ENCODE measurements around the gene PRDM16. TPM values are rescaled to one million over a fixed set of nuclear protein-coding genes. Genes with fewer than 3 reads are reported as not detected.

Gene PRDM16
- total RNA-seq, 1 experiment from 2014 or later: 0.17 TPM

- Histone ChIP-seq H3K23me2 (ENCODE audit: insufficient read length, low read depth, low read length, poor library complexity, severe bottlenecking) (no peaks in the 10 kb centered on the region), H2BK12ac (ENCODE audit: insufficient read length, low read depth, low read length) (no peak overlapping the region), H2BK5ac (ENCODE audit: insufficient read length, low read length) (no peak overlapping the region), H2BK15ac (ENCODE audit: low read depth, low read length) (no peak overlapping the region), H4K91ac (ENCODE audit: insufficient read length, low read depth, low read length) (no peak overlapping the region), H4K5ac (ENCODE audit: insufficient read length, low read depth, low read length) (no peak overlapping the region), H2BK20ac (ENCODE audit: low read depth, low read length, poor library complexity, severe bottlenecking) (no peak overlapping the region), H3K56ac (ENCODE audit: insufficient read length, low read depth, low read length) (no peak overlapping the region), H3K79me2 (ENCODE audit: insufficient read depth, low read length) (no peaks in the 10 kb centered on the region), H4K20me1 (ENCODE audit: control insufficient read depth, insufficient read depth, insufficient read length) (no peaks in the 10 kb centered on the region), H3K23ac (ENCODE audit: insufficient read length, low read depth, low read length) (no peak overlapping the region), H2BK120ac (ENCODE audit: low read depth, low read length, poor library complexity, severe bottlenecking) (no peak overlapping the region), H3K4me2 (ENCODE audit: insufficient read depth, insufficient read length, low read length) (no peak overlapping the region), H4K8ac (replicated peaks; ENCODE audit: insufficient read length, low read depth, low read length) (no peak overlapping the region), H3K79me1 (ENCODE audit: insufficient read depth, low read depth, low read length, poor library complexity, severe bottlenecking) (no peaks in the 10 kb centered on the region), H3K18ac (ENCODE audit: insufficient read length, low read depth, low read length) (no peak overlapping the region), H3K27ac (ENCODE audit: insufficient read length, low read depth, low read length) (no peak overlapping the region), H2AK5ac (ENCODE audit: insufficient read length, low read length) (no peak overlapping the region), H3T11ph (ENCODE audit: low read length) (no peak overlapping the region), H3K4ac (ENCODE audit: low read depth, low read length) (no peak overlapping the region), H3K4me1 (ENCODE audit: insufficient read depth, low read length) (no peaks in the 10 kb centered on the region), H3K14ac (ENCODE audit: insufficient read depth, low read length) (no peak overlapping the region), H3K27me3 (ENCODE audit: insufficient read depth, low read length) (no peaks in the 10 kb centered on the region), H3K9me3 (ENCODE audit: control insufficient read depth, low read depth, low read length) (no peaks in the 10 kb centered on the region), H2AFZ (ENCODE audit: low read length) (no peak overlapping the region), H3K9ac (ENCODE audit: extremely low read depth, insufficient read length, low read length) (no peak overlapping the region)
- H3K27me3 Mint-ChIP-seq (ENCODE audit: low read depth): peaks cover 2% of the 10 kb centered on the region; the same call in 1 of the 2 replicates
- TF ChIP-seq, protein P1, sequence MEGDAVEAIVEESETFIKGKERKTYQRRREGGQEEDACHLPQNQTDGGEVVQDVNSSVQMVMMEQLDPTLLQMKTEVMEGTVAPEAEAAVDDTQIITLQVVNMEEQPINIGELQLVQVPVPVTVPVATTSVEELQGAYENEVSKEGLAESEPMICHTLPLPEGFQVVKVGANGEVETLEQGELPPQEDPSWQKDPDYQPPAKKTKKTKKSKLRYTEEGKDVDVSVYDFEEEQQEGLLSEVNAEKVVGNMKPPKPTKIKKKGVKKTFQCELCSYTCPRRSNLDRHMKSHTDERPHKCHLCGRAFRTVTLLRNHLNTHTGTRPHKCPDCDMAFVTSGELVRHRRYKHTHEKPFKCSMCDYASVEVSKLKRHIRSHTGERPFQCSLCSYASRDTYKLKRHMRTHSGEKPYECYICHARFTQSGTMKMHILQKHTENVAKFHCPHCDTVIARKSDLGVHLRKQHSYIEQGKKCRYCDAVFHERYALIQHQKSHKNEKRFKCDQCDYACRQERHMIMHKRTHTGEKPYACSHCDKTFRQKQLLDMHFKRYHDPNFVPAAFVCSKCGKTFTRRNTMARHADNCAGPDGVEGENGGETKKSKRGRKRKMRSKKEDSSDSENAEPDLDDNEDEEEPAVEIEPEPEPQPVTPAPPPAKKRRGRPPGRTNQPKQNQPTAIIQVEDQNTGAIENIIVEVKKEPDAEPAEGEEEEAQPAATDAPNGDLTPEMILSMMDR (conservative IDR thresholded peaks at IDR 0.05): no peak
- no peaks in the 10 kb centered on the region for H3K36me3 Mint-ChIP-seq (ENCODE audit: insufficient read depth in 1 of 3, low read depth in 3 of 3)
- no peak for DNase-seq
- H3K4me1 Mint-ChIP-seq: peaks cover 0 to 14% of the 10 kb centered on the region in 2 experiments; a peak in 2 of 4 replicates
- H3K4me3 Mint-ChIP-seq: no peak overlapping the region
- no peaks in the 10 kb centered on the region for H3K9me3 Mint-ChIP-seq
- H3K27ac Mint-ChIP-seq: no peak overlapping the region
- WGBS (ENCODE audit: extremely low coverage, insufficient read length, low lambda C conversion rate): no CpG with 5 or more reads among the region's 30 CpGs
Observed at GRCh38 chr1:3173381-3173980, 104.5 kb downstream of the PRDM16 start.

All from H9 (cell line).